Lung (tissue), 12 donors: ENCODE results near the gene C9orf153. TPM values are rescaled to one million over a fixed set of nuclear protein-coding genes. Genes with fewer than 3 reads are reported as not detected.

Source experiments
- ATAC-seq: fragments of 200-7000 bp; cut with Tn5 transposase; one replicate; pipeline ENCODE4 v1.9.1; 2020; ENCODE audit warnings: moderate number of reproducible peaks; ENCODE audit not compliant: insufficient read depth, low FRiP score
- DNase-seq, 3 donors: peaks; one replicate each; pipeline ENCODE4 v3.0.0-alpha.2; 2013 to 2017
- H3K27ac ChIP-seq, 2 donors: one replicate each; pipeline ENCODE4 v1.5.1; 2013; ENCODE audit warnings: mild to moderate bottlenecking in 2 of 2, moderate library complexity in 2 of 2, control low read depth in 1 of 2, inconsistent platforms in 1 of 2, low read depth in 1 of 2, low read length in 1 of 2
- H3K27me3 ChIP-seq, 3 donors: one replicate each; pipeline ENCODE4 v1.5.1; 2013; ENCODE audit warnings: low read length in 2 of 3; ENCODE audit not compliant: control insufficient read depth in 3 of 3, insufficient read depth in 3 of 3
- H3K36me3 ChIP-seq, 4 donors: one replicate each; pipeline ENCODE4 v1.5.1; 2013; ENCODE audit warnings: low read length in 4 of 4, mild to moderate bottlenecking in 1 of 4, moderate library complexity in 1 of 4; ENCODE audit not compliant: control insufficient read depth in 4 of 4, insufficient read depth in 4 of 4
- H3K4me1 ChIP-seq, 5 donors: one replicate each; pipeline ENCODE4 v1.5.1; 2013; ENCODE audit warnings: low read length in 5 of 5, mild to moderate bottlenecking in 2 of 5, moderate library complexity in 1 of 5; ENCODE audit not compliant: control insufficient read depth in 5 of 5, insufficient read depth in 5 of 5
- H3K4me3 ChIP-seq: one replicate; pipeline ENCODE4 v1.5.1; 2013; ENCODE audit warnings: mild to moderate bottlenecking, control low read depth, moderate library complexity
- H3K9ac ChIP-seq, 2 donors: one replicate each; pipeline ENCODE4 v1.5.1; 2013; ENCODE audit warnings: low read length in 2 of 2, control low read depth in 1 of 2; ENCODE audit not compliant: insufficient read depth in 1 of 2
- H3K9me3 ChIP-seq, 4 donors: one replicate each; pipeline ENCODE4 v1.5.1; 2013; ENCODE audit warnings: low read length in 3 of 4, mild to moderate bottlenecking in 1 of 4, moderate library complexity in 1 of 4; ENCODE audit not compliant: control insufficient read depth in 4 of 4, insufficient read depth in 3 of 4
- CTCF ChIP-seq: IDR thresholded peaks from 2 replicates; pipeline ENCODE4 v1.5.1; 2012; ENCODE audit warnings: mild to moderate bottlenecking; ENCODE audit errors: control extremely low read depth, extremely low read depth
- WGBS, 2 donors: extraction: QIAGEN DNeasy Blood & Tissue Kit; methylation state at CpG; one replicate each; pipeline ENCODE4 v1.1.7; 2013; 5-methylcytosine and 5-hydroxymethylcytosine counted together
- polyA plus RNA-seq, 2 donors: library from polyadenylated mRNA; stranded (reverse); fragments of 200-250 nt; gene quantifications; one replicate each; pipeline ENCODE4 v1.2.1, GENCODE V29; 2013
- total RNA-seq, 2 donors: library from RNA; depleted of rRNA in 1 of 2; stranded (reverse); fragments of >200 nt in 1 of 2; gene quantifications; one replicate each; pipeline ENCODE4 v1.2.1, GENCODE V29; 2014 to 2021
- donor health status: control.
- donor health status: control.
- donor health status: Bipolar disorder and iron deficiency.
- donor health status: healthy.
- donor health status: DM: yes; HTN: yes; CAD: no.

The C9orf153 gene
- total and polyA plus RNA-seq, 4 donors: 0.02 to 2.7 (median 0.19) TPM

GRCh38 chr9:86186696-86187095 is 72.8 kb downstream of the C9orf153 start:
- H3K27ac ChIP-seq: no peak overlapping the region
- H3K36me3 ChIP-seq: no peaks in the 10 kb centered on the region
- H3K4me3 ChIP-seq: no peak overlapping the region
- WGBS, 2 donors: 79 to 83% methylated on average over 2 of the region's 2 CpGs
- DNase-seq: no peak
- H3K9ac ChIP-seq: no peak overlapping the region
- peaks cover 0 to 1% (median 0%) of the 10 kb centered on the region in 5 donors for H3K4me1 ChIP-seq
- ATAC-seq: no peak
- no peaks in the 10 kb centered on the region for H3K27me3 ChIP-seq
- H3K9me3 ChIP-seq: peaks cover 0 to 8% (median 2%) of the 10 kb centered on the region in 4 donors
- no peak for TF ChIP-seq CTCF

DNA sequence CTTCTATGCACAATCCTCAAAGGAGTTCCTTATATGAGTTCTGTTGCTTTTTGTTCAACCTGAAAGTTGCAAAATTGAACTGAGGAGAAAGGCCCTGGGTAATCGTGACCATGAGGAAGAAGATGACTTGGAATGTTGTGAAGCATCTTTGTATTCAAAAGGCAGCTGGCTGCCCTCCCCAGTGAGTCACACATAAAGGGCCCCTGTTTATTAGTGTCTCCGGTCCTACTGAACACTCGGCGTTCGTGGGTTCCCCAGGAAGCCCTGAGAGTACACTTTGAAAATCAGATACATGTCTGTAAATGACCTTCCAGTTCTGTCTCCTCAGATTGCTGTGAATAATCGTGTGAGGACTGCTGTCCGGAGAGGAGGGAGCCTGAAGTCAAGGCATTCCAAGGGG is 73.6 kb downstream of the C9orf153 start:
- no peak for TF ChIP-seq CTCF
- Histone ChIP-seq H3K9ac (no peak overlapping the region), H3K36me3 (no peaks in the 10 kb centered on the region), H3K4me1 (peaks cover 0 to 1% (median 0%) of the 10 kb centered on the region in 5 donors), H3K4me3 (no peak overlapping the region), H3K27me3 (no peaks in the 10 kb centered on the region), H3K27ac (no peak overlapping the region), H3K9me3 (peaks cover 0 to 8% (median 2%) of the 10 kb centered on the region in 4 donors)
- ATAC-seq (no peak), DNase-seq (no peak)
- WGBS, 2 donors: 78 to 84% methylated on average over 7 of the region's 7 CpGs

- H3K9ac ChIP-seq: no peak overlapping the region
- no peaks in the 10 kb centered on the region for H3K27me3 ChIP-seq
- DNase-seq (no peak), ATAC-seq (no peak)
- no peaks in the 10 kb centered on the region for H3K36me3 ChIP-seq
- no peak for TF ChIP-seq CTCF
- H3K27ac ChIP-seq: no peak overlapping the region
- 92 to 95% methylated on average over 4 of the region's 4 CpGs for WGBS, 2 donors
- H3K4me1 ChIP-seq: peaks cover 0 to 3% (median 0%) of the 10 kb centered on the region in 5 donors
- H3K4me3 ChIP-seq: no peak overlapping the region
- H3K9me3 ChIP-seq: peaks cover 0 to 10% (median 2%) of the 10 kb centered on the region in 4 donors
These were observed 75.3 kb downstream of the C9orf153 start for GRCh38 chr9:86184138-86184524.
